Measurements from ENCODE around the gene PPIL4.
"Not testable (repeated sequence)": the region's sequence is repeated elsewhere in the genome, so short reads cannot be mapped to it uniquely, and the experiment has no call there.

PPIL4 gene

DNA sequence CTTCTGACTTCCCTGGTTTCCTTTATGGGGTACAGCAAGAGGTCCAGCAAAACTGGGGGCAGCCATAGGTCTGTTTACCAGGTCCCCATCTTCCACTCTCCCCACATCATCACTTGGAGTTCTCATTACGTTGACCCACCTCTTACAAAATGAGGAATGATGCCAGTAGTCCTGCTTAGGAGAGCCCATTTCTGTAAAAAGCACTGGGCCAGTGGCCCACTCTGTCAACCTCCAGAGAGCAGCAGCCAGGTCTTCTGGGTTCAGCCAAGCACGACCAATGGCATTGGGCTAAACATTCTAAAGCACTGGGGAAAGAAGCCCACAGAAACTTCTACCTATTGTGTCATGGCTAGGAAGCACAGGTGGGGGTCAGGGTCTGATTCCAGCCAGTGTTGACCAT, 74.9 kb downstream of the PPIL4 start:
- H3K4me3 ChIP-seq (ENCODE audit: low read length): no peak overlapping the region
- H3K9me3 ChIP-seq (ENCODE audit: control insufficient read depth, low read length): no peaks in the 10 kb centered on the region
- no peak for DNase-seq (ENCODE audit: low read depth)
- H3K4me1 ChIP-seq (ENCODE audit: control insufficient read depth, insufficient read depth, low read length): no peaks in the 10 kb centered on the region
- no peaks in the 10 kb centered on the region for H3K36me3 ChIP-seq (ENCODE audit: control insufficient read depth, insufficient read depth, low read length, severe bottlenecking)
- no peak overlapping the region for H3K9ac ChIP-seq (ENCODE audit: low read length)
- peaks cover 57% of the 10 kb centered on the region for H3K27me3 ChIP-seq (replicated peaks; ENCODE audit: control insufficient read depth, insufficient read depth, low read length)

DNA sequence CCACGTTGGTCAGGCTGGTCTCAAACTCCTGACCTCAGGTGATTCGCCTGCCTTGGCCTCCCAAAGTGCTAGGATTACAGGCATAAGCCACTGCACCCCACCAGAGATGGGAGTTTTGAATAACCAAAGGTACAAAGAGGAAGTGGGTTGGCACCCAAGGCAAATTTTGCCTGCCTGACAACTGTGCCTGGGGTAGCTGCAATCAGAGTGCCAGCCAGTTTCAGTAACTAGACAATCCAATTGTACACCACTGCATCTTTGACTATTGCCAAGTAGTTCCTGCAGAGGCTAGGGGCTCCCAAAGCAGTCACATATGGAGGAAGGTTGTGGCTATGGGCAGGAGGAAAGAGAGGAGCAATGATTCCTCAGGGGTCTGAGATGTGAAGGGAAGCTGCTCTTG, 77.7 kb downstream of the PPIL4 start:
- no peak for DNase-seq (ENCODE audit: low read depth)
- Histone ChIP-seq H3K4me3 (ENCODE audit: low read length) (no peak overlapping the region), H3K36me3 (ENCODE audit: control insufficient read depth, insufficient read depth, low read length, severe bottlenecking) (no peaks in the 10 kb centered on the region), H3K27me3 (replicated peaks; ENCODE audit: control insufficient read depth, insufficient read depth, low read length) (peaks cover 42% of the 10 kb centered on the region), H3K9me3 (ENCODE audit: control insufficient read depth, low read length) (no peaks in the 10 kb centered on the region), H3K9ac (ENCODE audit: low read length) (no peak overlapping the region), H3K4me1 (ENCODE audit: control insufficient read depth, insufficient read depth, low read length) (peaks cover 10% of the 10 kb centered on the region)

DNA sequence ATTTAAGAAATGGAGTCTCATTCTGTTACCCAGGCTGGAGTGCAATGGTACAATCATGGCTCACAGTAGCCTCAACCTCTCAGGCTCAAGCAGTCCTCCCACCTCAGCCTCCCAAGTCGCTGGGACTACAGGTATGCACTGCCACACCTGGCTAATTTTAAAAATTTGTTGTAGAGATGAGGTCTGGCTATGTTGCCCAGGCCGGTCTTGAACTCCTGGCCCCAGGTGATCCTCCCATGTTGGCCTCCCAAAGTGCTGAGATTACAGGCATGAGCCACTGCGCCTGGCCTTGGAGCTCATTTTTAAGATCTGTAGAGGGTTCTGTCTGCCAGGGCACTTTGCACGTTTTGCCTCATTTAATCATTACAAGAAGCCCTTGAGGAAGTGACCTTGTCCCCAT, 78.6 kb downstream of the PPIL4 start:
- DNase-seq (ENCODE audit: low read depth): no peak
- Histone ChIP-seq H3K27me3 (replicated peaks; ENCODE audit: control insufficient read depth, insufficient read depth, low read length) (peaks cover 34% of the 10 kb centered on the region), H3K9ac (ENCODE audit: low read length) (no peak overlapping the region), H3K36me3 (ENCODE audit: control insufficient read depth, insufficient read depth, low read length, severe bottlenecking) (no peaks in the 10 kb centered on the region), H3K9me3 (ENCODE audit: control insufficient read depth, low read length) (no peaks in the 10 kb centered on the region), H3K4me3 (ENCODE audit: low read length) (no peak overlapping the region), H3K4me1 (ENCODE audit: control insufficient read depth, insufficient read depth, low read length) (peaks cover 10% of the 10 kb centered on the region)

DNA sequence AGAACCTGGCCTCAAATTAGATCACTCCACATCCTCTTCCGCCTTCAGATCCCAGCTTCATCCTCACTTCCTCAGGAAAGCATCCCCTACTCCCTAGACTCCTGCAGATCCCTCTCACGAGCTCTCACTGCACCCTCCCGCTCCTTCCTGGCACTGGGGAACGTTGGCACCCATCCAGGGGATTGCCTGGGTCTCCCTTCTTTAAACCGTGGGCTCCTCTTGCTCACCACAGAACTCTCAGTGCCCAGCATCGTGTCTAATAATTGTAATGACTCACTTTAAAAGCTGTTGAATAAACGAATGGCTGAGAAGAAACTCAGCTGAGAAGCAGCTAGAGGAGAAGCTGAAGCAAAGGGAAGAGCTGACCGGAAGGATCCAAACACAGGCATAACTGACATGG, 81.4 kb downstream of the PPIL4 start:
- no peak for DNase-seq (ENCODE audit: low read depth)
- Histone ChIP-seq H3K9ac (ENCODE audit: low read length) (no peak overlapping the region), H3K36me3 (ENCODE audit: control insufficient read depth, insufficient read depth, low read length, severe bottlenecking) (no peaks in the 10 kb centered on the region), H3K9me3 (ENCODE audit: control insufficient read depth, low read length) (no peaks in the 10 kb centered on the region), H3K4me3 (ENCODE audit: low read length) (no peak overlapping the region), H3K4me1 (ENCODE audit: control insufficient read depth, insufficient read depth, low read length) (peaks cover 10% of the 10 kb centered on the region), H3K27me3 (replicated peaks; ENCODE audit: control insufficient read depth, insufficient read depth, low read length) (peaks cover 21% of the 10 kb centered on the region)

DNA sequence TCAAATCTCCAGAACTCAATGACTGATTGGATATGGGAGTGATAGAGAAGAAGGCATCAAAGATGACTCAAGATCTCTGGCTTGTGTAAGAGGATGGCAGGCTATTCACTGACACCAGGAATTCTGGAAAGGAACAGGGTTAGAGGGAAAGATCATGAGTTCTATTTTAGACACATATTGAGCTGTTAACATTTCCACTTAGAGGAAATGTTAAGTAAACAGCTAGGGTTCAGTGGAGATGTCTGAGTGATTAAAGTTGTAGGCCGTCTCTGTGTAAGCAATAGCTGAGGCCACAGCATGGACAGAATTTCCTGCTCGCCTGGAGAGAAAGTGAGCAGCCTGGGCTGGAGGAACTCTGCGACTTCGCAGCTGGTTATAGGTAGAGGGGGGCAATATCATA, 82.1 kb downstream of the PPIL4 start:
- Histone ChIP-seq H3K9ac (ENCODE audit: low read length) (no peak overlapping the region), H3K36me3 (ENCODE audit: control insufficient read depth, insufficient read depth, low read length, severe bottlenecking) (no peaks in the 10 kb centered on the region), H3K4me3 (ENCODE audit: low read length) (no peak overlapping the region), H3K4me1 (ENCODE audit: control insufficient read depth, insufficient read depth, low read length) (peaks cover 10% of the 10 kb centered on the region), H3K9me3 (ENCODE audit: control insufficient read depth, low read length) (no peaks in the 10 kb centered on the region), H3K27me3 (replicated peaks; ENCODE audit: control insufficient read depth, insufficient read depth, low read length) (peaks cover 20% of the 10 kb centered on the region)
- peak; percentile 31 for DNase-seq (ENCODE audit: low read depth)

DNA sequence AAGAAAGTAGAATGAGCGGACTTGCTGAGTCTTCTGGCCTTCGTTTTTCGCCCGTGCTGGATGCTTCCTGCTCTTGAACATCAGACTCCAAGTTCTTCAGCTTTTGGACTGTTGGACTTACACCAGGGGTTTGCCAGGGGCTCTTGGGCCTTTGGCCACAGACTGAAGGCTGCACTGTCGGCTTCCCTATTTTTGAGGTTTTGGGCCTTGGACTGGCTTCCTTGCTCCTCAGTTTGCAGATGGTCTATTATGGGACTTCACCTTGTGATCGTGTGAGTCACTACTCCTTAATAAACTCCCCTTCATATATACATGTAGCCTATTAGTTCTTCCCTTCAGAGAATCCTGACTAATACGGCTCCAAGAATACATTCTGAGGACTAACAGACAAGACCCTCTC, 83.1 kb downstream of the PPIL4 start:
- H3K36me3 ChIP-seq (ENCODE audit: control insufficient read depth, insufficient read depth, low read length, severe bottlenecking); H3K4me1 ChIP-seq (ENCODE audit: control insufficient read depth, insufficient read depth, low read length); DNase-seq (ENCODE audit: low read depth); H3K9ac ChIP-seq (ENCODE audit: low read length); H3K9me3 ChIP-seq (ENCODE audit: control insufficient read depth, low read length); H3K4me3 ChIP-seq (ENCODE audit: low read length): not testable (repeated sequence)
- H3K27me3 ChIP-seq (replicated peaks; ENCODE audit: control insufficient read depth, insufficient read depth, low read length): peaks cover 12% of the 10 kb centered on the region

DNA sequence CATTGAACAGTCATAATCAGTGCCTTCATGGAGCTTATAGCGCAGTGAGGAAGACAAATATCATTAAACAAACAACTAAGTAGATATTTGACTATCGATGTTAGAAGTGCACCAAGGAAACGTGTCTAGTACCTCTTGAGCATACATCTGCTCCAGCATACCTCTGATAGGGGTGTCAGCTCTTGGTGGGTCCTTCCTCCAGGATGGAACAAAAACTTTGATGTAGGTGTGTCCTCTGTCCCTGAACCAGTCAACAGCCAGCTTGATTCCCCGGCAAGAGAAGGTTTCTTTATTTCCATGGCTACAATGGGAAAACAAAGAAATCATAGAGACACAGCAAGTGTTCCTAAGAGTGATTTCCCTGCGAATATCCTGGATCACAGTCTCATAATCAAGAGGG, 84.2 kb downstream of the PPIL4 start:
- DNase-seq (ENCODE audit: low read depth): no peak
- Histone ChIP-seq H3K9ac (ENCODE audit: low read length) (no peak overlapping the region), H3K4me1 (ENCODE audit: control insufficient read depth, insufficient read depth, low read length) (peaks cover 10% of the 10 kb centered on the region), H3K9me3 (ENCODE audit: control insufficient read depth, low read length) (no peaks in the 10 kb centered on the region), H3K4me3 (ENCODE audit: low read length) (no peak overlapping the region), H3K36me3 (ENCODE audit: control insufficient read depth, insufficient read depth, low read length, severe bottlenecking) (no peaks in the 10 kb centered on the region), H3K27me3 (replicated peaks; ENCODE audit: control insufficient read depth, insufficient read depth, low read length) (peaks cover 3% of the 10 kb centered on the region)

DNA sequence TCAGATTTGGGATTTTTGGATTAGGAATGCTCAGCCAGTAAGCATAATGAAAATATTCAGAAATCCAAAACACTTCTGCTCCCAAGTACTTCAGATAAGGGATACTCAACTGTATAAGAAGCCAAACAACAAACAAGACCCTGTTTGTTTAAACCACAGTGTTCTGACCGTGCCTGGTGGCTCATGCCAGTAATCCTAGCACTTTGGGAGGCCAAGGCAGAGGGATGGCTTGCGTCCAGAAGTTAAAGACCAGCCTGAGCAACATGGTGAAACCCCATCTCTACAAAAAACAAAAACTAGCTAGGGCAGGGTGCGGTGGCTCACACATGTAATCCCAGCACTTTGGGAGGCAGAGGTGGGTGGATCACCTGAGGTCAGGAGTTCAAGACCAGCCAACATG, 85.6 kb downstream of the PPIL4 start:
- not testable (repeated sequence) for H3K9me3 ChIP-seq (ENCODE audit: control insufficient read depth, low read length); H3K9ac ChIP-seq (ENCODE audit: low read length); H3K4me3 ChIP-seq (ENCODE audit: low read length); DNase-seq (ENCODE audit: low read depth); H3K27me3 ChIP-seq (replicated peaks; ENCODE audit: control insufficient read depth, insufficient read depth, low read length); H3K36me3 ChIP-seq (ENCODE audit: control insufficient read depth, insufficient read depth, low read length, severe bottlenecking)
- H3K4me1 ChIP-seq (ENCODE audit: control insufficient read depth, insufficient read depth, low read length): peaks cover 14% of the 10 kb centered on the region

DNA sequence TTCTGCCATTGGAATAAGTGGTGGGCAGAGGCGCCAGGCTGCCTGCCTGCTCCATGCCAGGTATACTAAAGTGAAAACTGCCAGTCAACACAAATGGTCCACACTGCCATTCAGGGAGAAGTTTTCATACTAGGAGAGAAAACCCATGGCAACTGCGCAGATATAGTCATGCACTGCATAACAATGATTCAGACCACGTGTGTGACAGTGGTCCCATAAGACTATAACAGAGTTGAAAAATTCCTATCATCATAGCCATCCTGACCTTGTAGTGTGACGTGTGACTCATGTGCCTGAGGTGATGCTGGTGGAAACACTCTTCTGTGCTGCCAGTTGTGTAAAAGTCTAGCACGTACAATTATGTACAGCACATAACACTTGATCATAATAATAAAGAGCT, 86.1 kb downstream of the PPIL4 start:
- Histone ChIP-seq H3K4me3 (ENCODE audit: low read length) (no peak overlapping the region), H3K36me3 (ENCODE audit: control insufficient read depth, insufficient read depth, low read length, severe bottlenecking) (no peaks in the 10 kb centered on the region), H3K4me1 (ENCODE audit: control insufficient read depth, insufficient read depth, low read length) (peaks cover 18% of the 10 kb centered on the region), H3K9me3 (ENCODE audit: control insufficient read depth, low read length) (no peaks in the 10 kb centered on the region), H3K27me3 (replicated peaks; ENCODE audit: control insufficient read depth, insufficient read depth, low read length) (no peaks in the 10 kb centered on the region), H3K9ac (ENCODE audit: low read length) (no peak overlapping the region)
- DNase-seq (ENCODE audit: low read depth): no peak

DNA sequence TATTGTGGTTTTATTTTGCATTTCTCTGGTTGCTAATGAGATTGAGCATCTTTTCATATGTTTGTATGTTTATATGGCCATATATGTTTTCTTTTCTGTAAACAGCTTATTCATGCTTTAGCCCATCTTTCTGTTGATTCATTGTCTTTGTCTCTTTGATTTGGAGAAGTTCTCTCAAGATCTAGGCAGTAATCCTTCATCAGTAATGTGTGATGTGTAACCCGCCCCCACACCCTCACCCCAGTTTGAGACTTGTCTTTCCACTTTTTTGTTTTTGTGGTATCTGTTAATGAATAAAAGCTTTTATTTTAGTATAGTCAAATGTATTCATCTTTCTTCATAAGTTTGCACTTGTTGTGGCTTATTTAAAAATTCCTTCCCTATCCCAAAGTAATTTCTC, 87.0 kb downstream of the PPIL4 start:
- DNase-seq (ENCODE audit: low read depth): no peak
- Histone ChIP-seq H3K4me3 (ENCODE audit: low read length) (no peak overlapping the region), H3K36me3 (ENCODE audit: control insufficient read depth, insufficient read depth, low read length, severe bottlenecking) (no peaks in the 10 kb centered on the region), H3K4me1 (ENCODE audit: control insufficient read depth, insufficient read depth, low read length) (peaks cover 16% of the 10 kb centered on the region), H3K27me3 (replicated peaks; ENCODE audit: control insufficient read depth, insufficient read depth, low read length) (no peaks in the 10 kb centered on the region), H3K9me3 (ENCODE audit: control insufficient read depth, low read length) (no peaks in the 10 kb centered on the region), H3K9ac (ENCODE audit: low read length) (no peak overlapping the region)

DNA sequence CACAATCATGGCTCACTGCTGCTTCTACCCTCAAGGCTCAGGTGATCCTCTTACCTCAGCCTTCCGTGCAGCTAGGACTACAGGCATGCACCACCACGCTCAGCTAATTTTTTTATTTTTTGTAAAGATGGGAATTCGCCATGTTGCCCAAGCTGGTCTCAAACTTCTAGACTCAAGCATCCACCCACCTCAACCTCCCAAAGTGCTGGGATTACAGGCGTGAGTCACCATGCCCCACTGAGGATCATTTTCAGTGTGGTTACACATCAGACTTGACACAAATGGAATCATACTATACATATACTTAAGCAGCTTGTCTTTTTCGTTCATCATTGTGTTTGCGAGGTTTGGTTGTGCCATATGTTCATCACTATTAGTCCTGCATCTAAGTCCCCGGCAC, 87.6 kb downstream of the PPIL4 start:
- Histone ChIP-seq H3K36me3 (ENCODE audit: control insufficient read depth, insufficient read depth, low read length, severe bottlenecking) (no peaks in the 10 kb centered on the region), H3K4me3 (ENCODE audit: low read length) (no peak overlapping the region), H3K9me3 (ENCODE audit: control insufficient read depth, low read length) (no peaks in the 10 kb centered on the region), H3K9ac (ENCODE audit: low read length) (no peak overlapping the region), H3K4me1 (ENCODE audit: control insufficient read depth, insufficient read depth, low read length) (peaks cover 21% of the 10 kb centered on the region), H3K27me3 (replicated peaks; ENCODE audit: control insufficient read depth, insufficient read depth, low read length) (no peaks in the 10 kb centered on the region)
- no peak for DNase-seq (ENCODE audit: low read depth)

DNA sequence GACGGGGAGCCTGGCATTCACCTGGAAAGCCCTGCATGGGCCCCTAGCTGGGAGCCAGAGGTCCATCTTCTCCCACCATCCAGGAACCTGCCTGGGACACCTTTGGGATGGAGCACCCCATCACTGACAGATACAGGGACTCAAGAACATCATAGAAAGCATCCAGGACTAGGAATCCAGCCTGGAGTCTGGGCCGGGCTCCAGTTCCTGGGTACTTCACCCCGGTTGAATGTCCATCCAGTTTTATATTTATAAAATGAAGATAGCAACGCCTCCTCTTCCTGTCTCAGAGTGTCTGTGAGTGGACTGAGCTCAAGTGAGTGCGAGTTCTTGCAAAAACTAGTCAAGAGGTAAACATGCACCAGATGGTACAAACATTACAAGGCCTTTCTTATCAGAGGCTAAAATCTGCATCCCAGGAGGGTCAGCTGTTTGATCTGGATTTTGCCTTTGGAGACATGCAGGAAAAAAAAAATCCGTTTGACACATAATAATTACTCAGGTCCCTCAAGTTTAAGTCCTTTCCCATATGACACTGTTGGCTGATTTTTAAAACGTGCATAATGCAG, 88.4 kb downstream of the PPIL4 start:
- no peak for DNase-seq (ENCODE audit: low read depth)
- Histone ChIP-seq H3K4me3 (ENCODE audit: low read length) (no peak overlapping the region), H3K27me3 (replicated peaks; ENCODE audit: control insufficient read depth, insufficient read depth, low read length) (no peaks in the 10 kb centered on the region)

More for the DNA sequence above, 88.4 kb downstream of the PPIL4 start:
- Histone ChIP-seq H3K36me3 (ENCODE audit: control insufficient read depth, insufficient read depth, low read length, severe bottlenecking) (no peaks in the 10 kb centered on the region), H3K9me3 (ENCODE audit: control insufficient read depth, low read length) (no peaks in the 10 kb centered on the region), H3K9ac (ENCODE audit: low read length) (no peak overlapping the region), H3K4me1 (ENCODE audit: control insufficient read depth, insufficient read depth, low read length) (peaks cover 21% of the 10 kb centered on the region)
